Measurements from ENCODE around the gene FOXO1. TPM values are rescaled to one million over a fixed set of nuclear protein-coding genes. Genes with fewer than 3 reads are reported as not detected.

The FOXO1 gene
- total and polyA plus RNA-seq, 9 of the 15 experiments (the other 6 are each of a cell fraction or from before 2014, with no cell fraction given): 0.04 to 0.73 (median 0.20) TPM

DNA sequence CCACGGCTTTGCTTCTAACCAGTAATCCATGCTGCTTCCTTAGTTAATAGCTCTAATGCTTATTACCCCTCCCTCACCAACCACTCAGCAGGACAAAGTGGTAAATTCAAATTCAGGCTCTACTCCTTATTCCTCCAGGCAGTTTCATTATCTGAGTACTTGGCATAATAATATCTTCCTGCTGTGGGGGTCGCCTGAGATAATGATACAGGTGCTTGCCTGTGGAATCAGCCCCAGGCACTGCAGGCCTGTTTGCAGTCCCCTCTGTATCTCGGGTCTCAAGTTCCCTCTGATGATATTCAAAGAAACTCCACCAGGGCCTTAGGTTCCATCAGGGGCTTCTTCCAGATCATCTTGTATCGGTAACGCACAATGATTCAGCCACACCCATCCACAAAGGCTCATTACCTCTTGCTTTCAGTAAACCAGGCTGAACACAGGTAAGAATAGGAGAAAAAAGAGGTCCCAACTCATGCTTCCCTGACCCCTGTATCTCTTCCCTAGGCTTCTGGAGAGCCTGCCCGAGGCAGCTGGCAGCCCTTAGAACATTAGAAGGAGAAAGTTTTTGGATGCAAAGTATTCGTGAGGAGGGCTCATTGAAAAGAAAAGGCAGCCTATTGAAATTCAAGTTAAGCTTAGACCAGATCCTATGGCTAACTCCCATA is 14.3 kb upstream of the FOXO1 start:
- Histone ChIP-seq H3K27ac (ENCODE audit: extremely low read depth, low read depth, low read length) (no peak overlapping the region), H3K9me3 (replicated peaks; ENCODE audit: control insufficient read depth, insufficient read depth, low read depth, low read length) (no peaks in the 10 kb centered on the region), H2AFZ (ENCODE audit: low read depth, low read length) (no peak overlapping the region), H3K27me3 (ENCODE audit: control insufficient read depth in 2 of 2, insufficient read depth in 2 of 2, low read length in 2 of 2) (no peaks in the 10 kb centered on the region), H3K4me2 (ENCODE audit: insufficient read depth, low read length) (no peak overlapping the region; the same call in 1 of the 2 replicates), H3K4me1 (replicated peaks in 1 of 2; ENCODE audit: control insufficient read depth in 2 of 2, insufficient read depth in 2 of 2, low read length in 2 of 2) (peaks cover 0 to 7% of the 10 kb centered on the region in 2 experiments; a peak in 2 of 5 replicates), H3K9ac (ENCODE audit: insufficient read depth in 1 of 2, low read depth in 2 of 2, low read length in 2 of 2) (no peak overlapping the region), H3K9me1 (ENCODE audit: control insufficient read depth, insufficient read depth, low read length) (no peaks in the 10 kb centered on the region), H3K4me3 (no peak overlapping the region), H3K79me2 (ENCODE audit: control insufficient read depth, insufficient read depth, low read length) (no peaks in the 10 kb centered on the region), H4K20me1 (replicated peaks; ENCODE audit: control insufficient read depth, insufficient read depth, low read length) (peaks cover 6% of the 10 kb centered on the region; the same call in 1 of the 2 replicates), H3K36me3 (ENCODE audit: control insufficient read depth, insufficient read depth, low read length) (no peaks in the 10 kb centered on the region)
- BruUV-seq (replicated peaks): no TSS peak
- ATAC-seq (no peak), DNase-seq (ENCODE audit: extremely low read depth in 1 of 4, low spot score in 3 of 4) (no peak), FAIRE-seq (no peak)
- in situ Hi-C loops (cut with MboI): loop anchor here (25.0 kb wide), 2 partner anchors 618 to 1693 kb away; partner anchors contain the start of gene STOML3
- TF ChIP-seq ETV1 (tag; conservative IDR thresholded peaks at IDR 0.05; ENCODE audit: low read depth) (no peak), FOXM1 (IDR thresholded peaks at IDR 0.05; ENCODE audit: low read depth) (no peak), FOXM1 (CRISPR knock-in tag; IDR thresholded peaks at IDR 0.05; ENCODE audit: low read depth) (no peak), ZNF778 (CRISPR knock-in tag; IDR thresholded peaks at IDR 0.05) (no peak), NR2C1 (IDR thresholded peaks at IDR 0.05) (no peak), NR2C1 (tag; IDR thresholded peaks at IDR 0.05) (no peak), E2F6 (IDR thresholded peaks at IDR 0.05; ENCODE audit: borderline replicate concordance in 1 of 2, extremely low read depth in 1 of 2, insufficient read depth in 1 of 2, insufficient read length in 1 of 2, low read depth in 1 of 2, low read length in 1 of 2, poor library complexity in 1 of 2, severe bottlenecking in 1 of 2) (no peak), ZFPM2 (CRISPR knock-in tag; IDR thresholded peaks at IDR 0.05) (no peak), SAFB2 (IDR thresholded peaks at IDR 0.05; ENCODE audit: borderline replicate concordance, low read depth, low read length, severe bottlenecking) (no peak), NFYB (IDR thresholded peaks at IDR 0.05; ENCODE audit: extremely low read depth, insufficient read length) (no peak), TCF3 (CRISPR knock-in tag; IDR thresholded peaks at IDR 0.05) (no peak), MYC (IDR thresholded peaks at IDR 0.05; ENCODE audit: low read depth, low read length) (no peak), MYC (CRISPR knock-in tag; IDR thresholded peaks at IDR 0.05; ENCODE audit: borderline replicate concordance, low read depth) (no peak), FOXJ3 (CRISPR knock-in tag; IDR thresholded peaks at IDR 0.05) (no peak), HNRNPK (IDR thresholded peaks at IDR 0.05; ENCODE audit: low read depth, low read length, poor library complexity, severe bottlenecking) (no peak), NFE2 (IDR thresholded peaks at IDR 0.05; ENCODE audit: low read depth) (no peak)
- POLR2A ChIA-PET: no interaction called here
- WGBS (ENCODE audit: insufficient coverage, low coverage, missing lambda C conversion rate): 7% methylated on average over 7 of the region's 7 CpGs
- CTCF ChIA-PET (ENCODE audit: low intra/inter-chr PET ratio): no interaction called here
- intact Hi-C loops (cut with micrococcal nuclease): loop anchor here (10.0 kb wide), 2 partner anchors 736 to 996 kb away; no protein-coding TSS in a partner anchor
